Measurements from ENCODE around the gene SOBP. TPM values are rescaled to one million over a fixed set of nuclear protein-coding genes. Genes with fewer than 3 reads are reported as not detected.

Gene SOBP
- total RNA-seq, 1 experiment from 2014 or later = 10.1 TPM

DNA sequence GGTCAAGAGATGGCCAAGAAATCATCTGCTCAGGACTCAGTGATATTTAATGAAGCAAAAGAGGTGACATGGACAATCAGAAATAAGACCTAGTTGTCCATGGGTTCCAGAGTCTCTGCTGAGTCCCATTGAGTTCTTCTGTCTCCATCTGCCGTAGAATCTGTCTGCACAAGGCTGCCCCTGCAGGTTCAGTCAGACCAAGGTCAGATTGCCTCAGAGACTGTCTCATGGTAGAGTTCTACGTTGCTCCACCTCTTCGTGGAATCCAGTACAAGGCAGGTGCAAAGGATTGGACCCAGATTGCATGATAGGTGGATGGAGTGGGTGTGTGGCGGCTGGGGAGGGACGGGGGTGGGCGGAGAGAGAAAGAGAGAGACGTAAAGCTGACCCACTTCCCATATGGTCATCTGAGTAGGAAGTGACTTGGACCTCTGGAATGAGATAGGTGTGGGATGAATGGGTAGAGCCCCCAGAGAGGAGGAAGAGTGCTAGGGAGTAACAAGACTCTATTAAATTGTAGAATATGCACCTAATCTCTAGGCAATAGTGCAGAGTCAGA lies 75.3 kb downstream of the SOBP start:
- TF ChIP-seq ZNF671 (CRISPR knock-in tag; IDR thresholded peaks at IDR 0.05) (no peak), ZNF423 (CRISPR knock-in tag; IDR thresholded peaks at IDR 0.05) (no peak), E2F1 (CRISPR knock-in tag; IDR thresholded peaks at IDR 0.05) (no peak), CREM (CRISPR knock-in tag; IDR thresholded peaks at IDR 0.05) (no peak), ATF2 (CRISPR knock-in tag; IDR thresholded peaks at IDR 0.05; ENCODE audit: borderline replicate concordance, low read depth) (no peak), OVOL2 (CRISPR knock-in tag; IDR thresholded peaks at IDR 0.05; ENCODE audit: borderline replicate concordance) (no peak), ZNF219 (CRISPR knock-in tag; IDR thresholded peaks at IDR 0.05; ENCODE audit: borderline replicate concordance) (no peak), ZNF232 (CRISPR knock-in tag; IDR thresholded peaks at IDR 0.05) (no peak), ZNF138 (CRISPR knock-in tag; conservative IDR thresholded peaks at IDR 0.05) (no peak), JAZF1 (CRISPR knock-in tag; IDR thresholded peaks at IDR 0.05) (no peak), GTF2I (CRISPR knock-in tag; conservative IDR thresholded peaks at IDR 0.05) (no peak), ATF3 (CRISPR knock-in tag; conservative IDR thresholded peaks at IDR 0.05) (no peak), ZNF532 (CRISPR knock-in tag; IDR thresholded peaks at IDR 0.05; ENCODE audit: borderline replicate concordance) (no peak), ZBTB43 (CRISPR knock-in tag; IDR thresholded peaks at IDR 0.05) (no peak), SMAD3 (CRISPR knock-in tag; IDR thresholded peaks at IDR 0.05; ENCODE audit: borderline replicate concordance) (no peak), NR2C2 (CRISPR knock-in tag; IDR thresholded peaks at IDR 0.05) (no peak)
- TF ChIP-seq, protein P1, sequence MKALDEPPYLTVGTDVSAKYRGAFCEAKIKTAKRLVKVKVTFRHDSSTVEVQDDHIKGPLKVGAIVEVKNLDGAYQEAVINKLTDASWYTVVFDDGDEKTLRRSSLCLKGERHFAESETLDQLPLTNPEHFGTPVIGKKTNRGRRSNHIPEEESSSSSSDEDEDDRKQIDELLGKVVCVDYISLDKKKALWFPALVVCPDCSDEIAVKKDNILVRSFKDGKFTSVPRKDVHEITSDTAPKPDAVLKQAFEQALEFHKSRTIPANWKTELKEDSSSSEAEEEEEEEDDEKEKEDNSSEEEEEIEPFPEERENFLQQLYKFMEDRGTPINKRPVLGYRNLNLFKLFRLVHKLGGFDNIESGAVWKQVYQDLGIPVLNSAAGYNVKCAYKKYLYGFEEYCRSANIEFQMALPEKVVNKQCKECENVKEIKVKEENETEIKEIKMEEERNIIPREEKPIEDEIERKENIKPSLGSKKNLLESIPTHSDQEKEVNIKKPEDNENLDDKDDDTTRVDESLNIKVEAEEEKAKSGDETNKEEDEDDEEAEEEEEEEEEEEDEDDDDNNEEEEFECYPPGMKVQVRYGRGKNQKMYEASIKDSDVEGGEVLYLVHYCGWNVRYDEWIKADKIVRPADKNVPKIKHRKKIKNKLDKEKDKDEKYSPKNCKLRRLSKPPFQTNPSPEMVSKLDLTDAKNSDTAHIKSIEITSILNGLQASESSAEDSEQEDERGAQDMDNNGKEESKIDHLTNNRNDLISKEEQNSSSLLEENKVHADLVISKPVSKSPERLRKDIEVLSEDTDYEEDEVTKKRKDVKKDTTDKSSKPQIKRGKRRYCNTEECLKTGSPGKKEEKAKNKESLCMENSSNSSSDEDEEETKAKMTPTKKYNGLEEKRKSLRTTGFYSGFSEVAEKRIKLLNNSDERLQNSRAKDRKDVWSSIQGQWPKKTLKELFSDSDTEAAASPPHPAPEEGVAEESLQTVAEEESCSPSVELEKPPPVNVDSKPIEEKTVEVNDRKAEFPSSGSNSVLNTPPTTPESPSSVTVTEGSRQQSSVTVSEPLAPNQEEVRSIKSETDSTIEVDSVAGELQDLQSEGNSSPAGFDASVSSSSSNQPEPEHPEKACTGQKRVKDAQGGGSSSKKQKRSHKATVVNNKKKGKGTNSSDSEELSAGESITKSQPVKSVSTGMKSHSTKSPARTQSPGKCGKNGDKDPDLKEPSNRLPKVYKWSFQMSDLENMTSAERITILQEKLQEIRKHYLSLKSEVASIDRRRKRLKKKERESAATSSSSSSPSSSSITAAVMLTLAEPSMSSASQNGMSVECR (CRISPR knock-in tag; IDR thresholded peaks at IDR 0.05; ENCODE audit: borderline replicate concordance) = no peak
- TF ChIP-seq, protein P2, sequence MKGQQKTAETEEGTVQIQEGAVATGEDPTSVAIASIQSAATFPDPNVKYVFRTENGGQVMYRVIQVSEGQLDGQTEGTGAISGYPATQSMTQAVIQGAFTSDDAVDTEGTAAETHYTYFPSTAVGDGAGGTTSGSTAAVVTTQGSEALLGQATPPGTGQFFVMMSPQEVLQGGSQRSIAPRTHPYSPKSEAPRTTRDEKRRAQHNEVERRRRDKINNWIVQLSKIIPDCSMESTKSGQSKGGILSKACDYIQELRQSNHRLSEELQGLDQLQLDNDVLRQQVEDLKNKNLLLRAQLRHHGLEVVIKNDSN (CRISPR knock-in tag; IDR thresholded peaks at IDR 0.05) = no peak
- DNase-seq (ENCODE audit: low spot score) (no peak), ATAC-seq (peak; percentile 38; the same call in 1 of the 2 replicates)
- H3K27me3 Mint-ChIP-seq (ENCODE audit: low read depth) = no peaks in the 10 kb centered on the region; the same call in 1 of the 2 replicates
- no peak overlapping the region for H3K27ac Mint-ChIP-seq
- ChIA-PET CTCF (no interaction called here), POLR2A (no interaction called here)
- no peaks in the 10 kb centered on the region for H3K9me3 Mint-ChIP-seq
- peaks cover 33% of the 10 kb centered on the region for H3K4me1 Mint-ChIP-seq
- no peaks in the 10 kb centered on the region; the same call in 1 of the 2 replicates for H3K36me3 Mint-ChIP-seq
- H3K4me3 Mint-ChIP-seq = no peak overlapping the region

Data from WTC11 (cell line).